ENCODE results near the gene SLC32A1. TPM values are rescaled to one million over a fixed set of nuclear protein-coding genes. Genes with fewer than 3 reads are reported as not detected.
A peak's percentile ranks its signal among the peaks of the same experiment; 100 is the strongest.

SLC32A1 gene
- total RNA-seq, 1 donor from 2014 or later, result 6.4 TPM

- DNase-seq, result no peak
These were observed 27.7 kb downstream of the SLC32A1 start for GRCh38 chr20:38752029-38752428.

GRCh38 chr20:38754924-38755323 is 30.6 kb downstream of the SLC32A1 start:
- DNase-seq, result no peak

- DNase-seq, result no peak
These were observed 31.1 kb downstream of the SLC32A1 start for GRCh38 chr20:38755324-38755910.

GRCh38 chr20:38757145-38757775 is 33.0 kb downstream of the SLC32A1 start:
- no peak for DNase-seq

GRCh38 chr20:38759106-38759505 is 34.8 kb downstream of the SLC32A1 start:
- DNase-seq, result no peak

GRCh38 chr20:38760978-38761377 is 36.7 kb downstream of the SLC32A1 start:
- no peak for DNase-seq

- DNase-seq, result no peak
These were observed 37.9 kb downstream of the SLC32A1 start for GRCh38 chr20:38762174-38762573.

- DNase-seq, result no peak
These were observed 39.3 kb downstream of the SLC32A1 start for GRCh38 chr20:38763616-38764015.

- DNase-seq, result peak; percentile 73
These were observed 40.5 kb downstream of the SLC32A1 start for GRCh38 chr20:38764567-38765318.

GRCh38 chr20:38766071-38766470 is 41.8 kb downstream of the SLC32A1 start:
- no peak for DNase-seq

GRCh38 chr20:38769376-38770295 is 45.4 kb downstream of the SLC32A1 start:
- DNase-seq, result no peak

GRCh38 chr20:38770546-38770945 is 46.3 kb downstream of the SLC32A1 start:
- no peak for DNase-seq

GRCh38 chr20:38770970-38771369 is 46.7 kb downstream of the SLC32A1 start:
- no peak for DNase-seq

GRCh38 chr20:38771621-38772020 is 47.3 kb downstream of the SLC32A1 start:
- no peak for DNase-seq

GRCh38 chr20:38774167-38774566 is 49.9 kb downstream of the SLC32A1 start:
- DNase-seq, result no peak

GRCh38 chr20:38776363-38776762 is 52.1 kb downstream of the SLC32A1 start:
- no peak for DNase-seq

Small RNAs within 50 kb of the gene (small RNA-seq; reads per million reads assigned to genes)
- gene RF00017, result not detected

Other genes with a start within 250 kb of the SLC32A1 start
- not detected for gene ADIG, start 143.3 kb upstream of the SLC32A1 start, total RNA-seq
- gene ARHGAP40, start 122.7 kb upstream of the SLC32A1 start, total RNA-seq, result not detected
- gene ACTR5, start 24.0 kb downstream of the SLC32A1 start, total RNA-seq, result 10.1 TPM
- gene PPP1R16B, start 81.2 kb downstream of the SLC32A1 start, total RNA-seq, result 12.9 TPM
- gene FAM83D, start 201.9 kb downstream of the SLC32A1 start, total RNA-seq, result 1.7 TPM
- gene DHX35, start 237.9 kb downstream of the SLC32A1 start, total RNA-seq, result 12.6 TPM

Data from occipital lobe (tissue), 3 donors.